ENCODE results near the gene EGF.

DNA sequence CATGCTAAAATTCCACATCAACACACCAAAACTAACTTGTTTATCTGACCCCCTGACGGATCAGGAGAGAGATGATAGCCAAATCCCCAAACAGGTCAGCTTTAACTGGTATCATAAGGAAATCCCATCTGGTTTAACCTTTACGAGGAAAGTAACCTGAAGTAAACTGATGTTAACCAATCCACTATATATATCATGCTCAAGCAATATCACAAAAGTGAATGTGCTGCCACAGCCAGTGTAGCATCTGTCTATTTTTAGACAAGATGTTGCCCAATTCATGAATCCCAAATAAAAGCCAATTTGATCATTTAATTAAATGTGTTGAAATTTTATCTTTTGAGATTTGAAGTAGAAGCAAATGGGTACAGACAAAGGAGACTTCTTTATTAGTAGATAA lies 44.5 kb downstream of the EGF start:
- no peak for TF ChIP-seq HOXA7 (CRISPR knock-in tag; IDR thresholded peaks at IDR 0.05; ENCODE audit: borderline replicate concordance)
- TF ChIP-seq, protein P1, sequence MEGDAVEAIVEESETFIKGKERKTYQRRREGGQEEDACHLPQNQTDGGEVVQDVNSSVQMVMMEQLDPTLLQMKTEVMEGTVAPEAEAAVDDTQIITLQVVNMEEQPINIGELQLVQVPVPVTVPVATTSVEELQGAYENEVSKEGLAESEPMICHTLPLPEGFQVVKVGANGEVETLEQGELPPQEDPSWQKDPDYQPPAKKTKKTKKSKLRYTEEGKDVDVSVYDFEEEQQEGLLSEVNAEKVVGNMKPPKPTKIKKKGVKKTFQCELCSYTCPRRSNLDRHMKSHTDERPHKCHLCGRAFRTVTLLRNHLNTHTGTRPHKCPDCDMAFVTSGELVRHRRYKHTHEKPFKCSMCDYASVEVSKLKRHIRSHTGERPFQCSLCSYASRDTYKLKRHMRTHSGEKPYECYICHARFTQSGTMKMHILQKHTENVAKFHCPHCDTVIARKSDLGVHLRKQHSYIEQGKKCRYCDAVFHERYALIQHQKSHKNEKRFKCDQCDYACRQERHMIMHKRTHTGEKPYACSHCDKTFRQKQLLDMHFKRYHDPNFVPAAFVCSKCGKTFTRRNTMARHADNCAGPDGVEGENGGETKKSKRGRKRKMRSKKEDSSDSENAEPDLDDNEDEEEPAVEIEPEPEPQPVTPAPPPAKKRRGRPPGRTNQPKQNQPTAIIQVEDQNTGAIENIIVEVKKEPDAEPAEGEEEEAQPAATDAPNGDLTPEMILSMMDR (tag by site-specific recombination; IDR thresholded peaks at IDR 0.05), result no peak
- no peak for TF ChIP-seq KLF16 (tag by site-specific recombination; IDR thresholded peaks at IDR 0.05)
- TF ChIP-seq, protein P2, sequence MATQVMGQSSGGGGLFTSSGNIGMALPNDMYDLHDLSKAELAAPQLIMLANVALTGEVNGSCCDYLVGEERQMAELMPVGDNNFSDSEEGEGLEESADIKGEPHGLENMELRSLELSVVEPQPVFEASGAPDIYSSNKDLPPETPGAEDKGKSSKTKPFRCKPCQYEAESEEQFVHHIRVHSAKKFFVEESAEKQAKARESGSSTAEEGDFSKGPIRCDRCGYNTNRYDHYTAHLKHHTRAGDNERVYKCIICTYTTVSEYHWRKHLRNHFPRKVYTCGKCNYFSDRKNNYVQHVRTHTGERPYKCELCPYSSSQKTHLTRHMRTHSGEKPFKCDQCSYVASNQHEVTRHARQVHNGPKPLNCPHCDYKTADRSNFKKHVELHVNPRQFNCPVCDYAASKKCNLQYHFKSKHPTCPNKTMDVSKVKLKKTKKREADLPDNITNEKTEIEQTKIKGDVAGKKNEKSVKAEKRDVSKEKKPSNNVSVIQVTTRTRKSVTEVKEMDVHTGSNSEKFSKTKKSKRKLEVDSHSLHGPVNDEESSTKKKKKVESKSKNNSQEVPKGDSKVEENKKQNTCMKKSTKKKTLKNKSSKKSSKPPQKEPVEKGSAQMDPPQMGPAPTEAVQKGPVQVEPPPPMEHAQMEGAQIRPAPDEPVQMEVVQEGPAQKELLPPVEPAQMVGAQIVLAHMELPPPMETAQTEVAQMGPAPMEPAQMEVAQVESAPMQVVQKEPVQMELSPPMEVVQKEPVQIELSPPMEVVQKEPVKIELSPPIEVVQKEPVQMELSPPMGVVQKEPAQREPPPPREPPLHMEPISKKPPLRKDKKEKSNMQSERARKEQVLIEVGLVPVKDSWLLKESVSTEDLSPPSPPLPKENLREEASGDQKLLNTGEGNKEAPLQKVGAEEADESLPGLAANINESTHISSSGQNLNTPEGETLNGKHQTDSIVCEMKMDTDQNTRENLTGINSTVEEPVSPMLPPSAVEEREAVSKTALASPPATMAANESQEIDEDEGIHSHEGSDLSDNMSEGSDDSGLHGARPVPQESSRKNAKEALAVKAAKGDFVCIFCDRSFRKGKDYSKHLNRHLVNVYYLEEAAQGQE (tag by site-specific recombination; IDR thresholded peaks at IDR 0.05), result no peak
- TF ChIP-seq ZNF792 (tag by site-specific recombination; IDR thresholded peaks at IDR 0.05), result no peak
- no peak for TF ChIP-seq ZNF133 (tag by site-specific recombination; IDR thresholded peaks at IDR 0.05)
- TF ChIP-seq, protein P3, sequence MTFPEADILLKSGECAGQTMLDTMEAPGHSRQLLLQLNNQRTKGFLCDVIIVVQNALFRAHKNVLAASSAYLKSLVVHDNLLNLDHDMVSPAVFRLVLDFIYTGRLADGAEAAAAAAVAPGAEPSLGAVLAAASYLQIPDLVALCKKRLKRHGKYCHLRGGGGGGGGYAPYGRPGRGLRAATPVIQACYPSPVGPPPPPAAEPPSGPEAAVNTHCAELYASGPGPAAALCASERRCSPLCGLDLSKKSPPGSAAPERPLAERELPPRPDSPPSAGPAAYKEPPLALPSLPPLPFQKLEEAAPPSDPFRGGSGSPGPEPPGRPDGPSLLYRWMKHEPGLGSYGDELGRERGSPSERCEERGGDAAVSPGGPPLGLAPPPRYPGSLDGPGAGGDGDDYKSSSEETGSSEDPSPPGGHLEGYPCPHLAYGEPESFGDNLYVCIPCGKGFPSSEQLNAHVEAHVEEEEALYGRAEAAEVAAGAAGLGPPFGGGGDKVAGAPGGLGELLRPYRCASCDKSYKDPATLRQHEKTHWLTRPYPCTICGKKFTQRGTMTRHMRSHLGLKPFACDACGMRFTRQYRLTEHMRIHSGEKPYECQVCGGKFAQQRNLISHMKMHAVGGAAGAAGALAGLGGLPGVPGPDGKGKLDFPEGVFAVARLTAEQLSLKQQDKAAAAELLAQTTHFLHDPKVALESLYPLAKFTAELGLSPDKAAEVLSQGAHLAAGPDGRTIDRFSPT (tag by site-specific recombination; IDR thresholded peaks at IDR 0.05), result no peak
